CD4-positive, alpha-beta T cell treated with Interleukin-12 subunit alpha and Interleukin-12 subunit beta, for 1 hour (primary cell): ENCODE results near the gene FAM222A.

Experiments
- DNase-seq: peaks from one replicate; pipeline ENCODE4 v3.0.0-alpha.2; 2020

The FAM222A gene

DNA sequence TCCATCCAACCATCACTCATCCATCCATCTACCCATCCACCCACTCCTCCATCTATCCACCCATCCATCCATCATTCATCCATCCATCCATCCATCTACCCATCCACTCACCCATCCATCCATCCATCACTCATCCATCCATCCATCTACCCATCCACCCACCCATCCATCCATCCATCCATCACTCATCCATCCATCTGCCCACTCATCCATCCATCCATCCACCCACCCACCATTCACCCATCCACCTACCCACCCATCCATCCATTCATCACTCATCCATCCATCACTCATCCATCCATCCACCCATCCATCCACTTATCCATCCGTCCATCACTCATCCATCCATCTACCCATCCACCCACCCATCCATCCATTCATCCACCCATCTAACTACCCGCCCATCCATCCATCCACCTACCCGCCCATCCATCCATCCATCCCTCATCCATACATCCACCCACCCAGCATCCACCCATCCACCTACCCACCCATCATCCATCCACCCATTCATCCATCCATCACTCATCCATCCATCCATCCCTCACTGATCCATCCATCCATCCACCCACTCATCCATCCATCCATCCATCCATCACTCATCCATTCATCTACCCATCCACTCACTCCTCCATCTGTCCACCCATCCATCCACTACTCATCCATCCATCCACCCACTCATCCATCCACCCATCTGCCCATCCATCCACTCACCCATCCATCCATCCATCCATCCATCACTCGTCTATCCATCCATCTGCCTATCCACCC lies 95.4 kb downstream of the FAM222A start:
- no peak for DNase-seq

DNA sequence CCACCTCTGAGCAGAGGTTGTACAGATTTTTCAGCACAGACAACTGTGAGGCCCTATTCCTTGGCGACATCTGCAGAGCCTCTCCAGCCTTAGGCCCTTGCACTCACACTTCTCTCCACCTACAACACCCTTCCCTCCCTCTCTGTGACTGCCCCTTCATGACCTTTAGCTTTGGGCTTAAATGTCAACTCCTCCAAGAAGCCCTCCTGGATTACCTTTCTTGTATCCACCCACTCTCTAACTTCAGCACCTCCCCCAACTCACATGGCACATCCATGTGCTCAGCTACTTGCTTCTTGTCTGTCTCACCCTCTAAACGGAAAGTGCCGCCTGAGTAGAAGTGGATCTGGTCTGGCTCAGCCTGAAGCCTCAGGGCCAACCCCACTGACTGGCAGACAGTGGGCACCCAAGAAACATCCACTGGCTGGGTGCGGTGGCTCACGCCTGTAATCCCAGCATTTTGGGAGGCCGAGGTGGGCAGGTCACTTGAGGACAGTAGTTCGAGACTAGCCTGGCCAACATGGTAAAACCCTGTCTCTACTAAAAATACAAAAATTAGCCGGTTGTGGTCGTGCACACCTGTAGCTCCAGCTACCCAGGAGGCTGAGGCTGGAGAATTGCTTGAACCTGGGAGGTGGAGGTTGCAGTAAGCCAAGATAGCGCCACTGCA lies 97.5 kb downstream of the FAM222A start:
- no peak for DNase-seq

DNA sequence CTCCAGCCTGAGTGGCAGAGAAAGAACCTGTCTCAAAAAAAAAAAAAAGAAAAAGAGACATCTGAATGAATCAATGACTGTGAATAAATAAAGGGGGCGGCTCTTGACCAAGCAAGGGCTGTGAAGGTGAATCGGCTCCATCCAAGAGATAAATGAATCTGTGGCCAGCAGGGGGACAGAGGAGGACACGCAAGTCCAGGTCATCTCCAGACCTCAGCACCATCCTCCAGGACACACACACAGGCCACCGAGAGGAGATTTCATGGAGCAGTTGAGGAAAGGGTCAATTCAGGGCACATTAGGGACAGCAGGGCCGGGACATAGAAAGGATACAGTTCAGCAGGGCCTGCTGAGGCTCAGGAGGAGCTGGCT lies 98.0 kb downstream of the FAM222A start:
- no peak for DNase-seq

DNA sequence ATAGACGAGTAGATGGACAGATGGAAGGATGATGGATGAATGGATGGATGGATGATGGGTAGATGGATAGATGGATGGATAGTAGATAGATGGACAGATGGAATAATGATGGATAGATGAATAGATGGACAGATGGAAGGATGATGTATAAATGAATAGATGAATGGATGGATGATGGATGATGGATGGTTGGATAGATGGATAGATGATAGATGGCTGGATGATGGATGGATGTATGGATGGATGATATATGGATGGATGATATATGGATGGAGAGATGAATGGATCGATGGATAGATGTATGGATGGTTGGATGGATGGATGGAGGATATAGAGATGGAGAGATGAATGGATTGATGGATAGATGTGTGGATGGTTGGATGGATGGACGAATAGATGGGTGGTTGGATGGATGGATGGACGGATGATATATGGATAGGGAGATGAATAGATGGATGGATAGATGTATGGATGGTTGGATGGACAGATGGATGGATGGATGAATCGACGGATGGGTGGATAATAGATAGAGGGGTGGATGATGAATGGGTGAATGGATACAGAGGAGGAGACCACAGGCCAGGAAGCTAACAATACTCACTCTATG lies 100.3 kb downstream of the FAM222A start:
- no peak for DNase-seq

DNA sequence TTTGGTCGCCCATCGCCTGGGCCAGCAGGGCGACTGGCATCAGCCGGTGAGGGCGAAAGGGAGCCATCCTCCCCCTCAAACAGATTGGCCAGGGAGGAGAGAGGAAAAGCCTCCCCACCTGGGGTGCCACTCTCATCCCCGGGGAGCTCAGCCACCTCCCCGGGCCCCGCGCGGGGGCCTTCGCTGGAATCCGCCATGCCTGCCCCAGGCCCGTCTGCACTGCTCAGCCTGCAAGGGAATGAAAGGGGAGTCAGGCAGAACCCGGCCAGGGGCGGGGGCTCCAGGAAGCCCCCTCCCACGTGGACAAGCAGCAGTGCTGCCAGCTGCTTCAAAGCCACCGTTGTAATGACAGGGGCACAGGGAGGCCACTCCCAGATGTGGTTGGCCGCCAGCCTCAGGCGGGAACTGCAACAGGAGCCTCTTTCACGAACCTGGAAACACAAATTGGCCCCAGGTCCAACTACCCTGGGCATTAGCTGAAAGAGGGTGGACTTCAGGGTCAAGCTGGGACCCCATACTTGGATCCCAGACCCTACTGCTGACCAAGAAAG lies 101.0 kb downstream of the FAM222A start:
- no peak for DNase-seq

DNA sequence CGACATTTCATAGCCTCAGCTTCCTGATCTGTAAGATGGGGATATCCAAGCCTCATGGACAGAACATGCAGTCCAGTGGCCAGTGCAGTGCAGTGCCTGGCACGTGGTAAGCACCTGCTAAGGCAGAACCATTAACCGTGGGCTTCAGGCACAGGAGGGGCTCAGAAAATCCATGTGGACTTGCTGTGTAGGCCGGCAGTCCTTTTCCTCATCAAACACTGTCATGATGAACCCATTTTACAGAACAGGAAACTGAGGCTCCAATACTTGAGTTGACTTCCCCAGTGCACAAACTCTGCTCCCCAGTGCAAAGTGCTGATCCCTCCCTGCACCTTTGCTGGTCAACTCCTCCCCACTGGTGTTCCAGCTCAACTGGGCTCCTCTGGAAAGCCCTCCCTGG lies 101.6 kb downstream of the FAM222A start:
- DNase-seq: no peak

DNA sequence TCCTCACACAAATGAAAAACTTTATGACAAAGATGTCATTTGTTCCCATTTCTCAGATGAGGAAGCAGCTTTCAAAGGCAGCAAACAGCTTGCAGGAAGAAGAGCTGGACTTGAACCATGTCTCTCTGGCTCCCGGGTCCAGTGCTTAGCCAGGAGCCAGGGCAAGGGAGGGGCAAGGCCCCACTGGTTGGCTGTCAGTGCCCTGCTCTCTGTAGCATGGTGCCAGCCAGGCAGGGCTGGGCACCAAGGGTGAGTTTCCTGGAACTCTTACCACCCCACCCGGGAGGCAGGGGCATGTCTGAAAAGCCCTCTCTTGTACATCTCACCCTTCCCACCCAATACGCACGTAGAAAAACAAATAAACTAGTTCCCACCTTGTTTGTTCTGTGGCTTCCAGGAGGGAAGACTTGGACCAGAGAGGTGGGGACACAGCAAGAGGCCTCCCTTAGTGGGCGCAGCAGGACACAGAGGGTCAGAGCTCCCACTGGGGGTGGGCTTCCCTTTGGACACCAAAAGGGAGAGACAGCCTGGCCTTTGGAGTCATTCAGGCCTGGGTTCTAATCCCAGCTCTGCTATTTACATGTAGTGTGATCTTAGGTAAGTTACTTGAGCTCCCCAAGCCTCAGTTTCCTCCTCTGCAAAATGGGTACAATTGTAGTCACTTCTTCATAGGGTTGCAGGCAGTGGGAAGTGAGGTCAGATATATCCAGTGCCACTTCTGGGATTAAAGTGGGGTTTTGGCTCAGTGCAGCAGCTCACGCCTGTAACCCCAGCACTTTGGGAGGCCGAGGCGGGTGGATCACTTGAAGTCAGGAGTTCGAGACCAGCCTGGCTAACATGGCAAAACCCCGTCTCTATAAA lies 102.4 kb downstream of the FAM222A start:
- DNase-seq: no peak

DNA sequence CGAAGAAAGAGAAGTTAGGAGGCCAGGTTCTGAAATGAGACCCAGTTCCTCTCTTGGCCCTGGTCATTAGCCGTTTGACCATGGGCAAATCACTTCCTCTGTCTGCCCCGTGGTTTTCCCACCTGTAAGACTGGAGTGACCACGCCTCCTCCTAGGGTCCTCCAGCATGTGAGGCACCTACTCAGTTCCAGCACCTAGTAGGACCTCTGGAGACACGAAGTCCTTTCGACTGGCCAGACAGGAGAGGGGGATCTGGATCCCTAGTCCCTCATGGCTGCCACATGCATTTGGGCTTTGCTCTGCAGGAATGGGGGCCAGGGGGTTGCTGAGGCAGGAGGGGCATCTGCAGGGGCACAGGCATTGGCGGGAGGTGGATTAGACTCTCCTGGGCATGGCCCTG lies 103.2 kb downstream of the FAM222A start:
- DNase-seq: no peak

GRCh38 chr12:109817627-109818231 lies 104.1 kb downstream of the FAM222A start:
- DNase-seq: no peak

DNA sequence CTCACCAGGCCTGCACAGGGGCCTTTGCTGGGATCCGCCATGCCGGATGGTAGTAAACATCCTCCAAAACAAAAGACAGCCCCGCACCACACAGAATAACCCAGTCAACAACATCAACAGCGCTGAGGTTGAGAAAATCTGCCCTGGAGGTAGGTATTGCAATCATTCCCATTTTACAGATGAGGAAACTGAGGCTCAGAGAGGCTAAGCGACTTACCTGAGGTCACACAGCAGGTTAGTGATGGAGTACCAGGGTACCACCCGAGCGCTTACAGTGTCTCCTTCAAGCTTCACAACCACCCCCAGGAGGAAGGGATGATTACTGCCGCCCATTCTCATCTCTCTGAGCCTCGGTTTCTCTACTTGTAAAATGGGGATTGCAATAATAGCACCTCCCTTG lies 104.6 kb downstream of the FAM222A start:
- DNase-seq: no peak

- no peak for DNase-seq
These were observed 105.4 kb downstream of the FAM222A start for GRCh38 chr12:109818905-109819500.
